GM19239 (cell line): ENCODE results near the gene FANCM.

ENCODE experiments used
- DNase-seq: peaks from one replicate; pipeline ENCODE4 v3.0.0; 2011; ENCODE audit warnings: low spot score; ENCODE audit not compliant: insufficient read length
- FAIRE-seq: peaks from 2 replicates; lab custom pipeline; 2011; peaks lifted over from hg19 to GRCh38; lab: Jason Lieb, UNC

The FANCM gene

GRCh38 chr14:45135659-45136395, at the start of gene FANCM:
FANCM (plus strand) TSS chr14:45135930; CDS start chr14:45136032, 102 bp downstream.
- DNase-seq = peak; percentile 47
- FAIRE-seq = peak; percentile 98

- FAIRE-seq (no peak), DNase-seq (no peak)
Measured at GRCh38 chr14:45089813-45090212, 45.9 kb upstream of the FANCM start.

GRCh38 chr14:45091710-45092109, 44.0 kb upstream of the FANCM start:
- DNase-seq (no peak), FAIRE-seq (no peak)

- DNase-seq (no peak), FAIRE-seq (no peak)
Measured at GRCh38 chr14:45094275-45094674, 41.5 kb upstream of the FANCM start.

- DNase-seq = no peak
- FAIRE-seq = peak; percentile 42
Measured at GRCh38 chr14:45095143-45095542, 40.6 kb upstream of the FANCM start.

GRCh38 chr14:45096218-45096617, 39.5 kb upstream of the FANCM start:
- FAIRE-seq = no peak
- no peak for DNase-seq

- DNase-seq = no peak
- no peak for FAIRE-seq
Measured at GRCh38 chr14:45103806-45104205, 31.9 kb upstream of the FANCM start.

- DNase-seq = no peak
- FAIRE-seq = no peak
Measured at GRCh38 chr14:45104561-45104960, 31.2 kb upstream of the FANCM start.

GRCh38 chr14:45112896-45113781, 22.6 kb upstream of the FANCM start:
- FAIRE-seq = no peak

GRCh38 chr14:45114327-45114726, 21.4 kb upstream of the FANCM start:
- DNase-seq (no peak), FAIRE-seq (no peak)

More at GRCh38 chr14:45112896-45113781, 22.6 kb upstream of the FANCM start:
- no peak for DNase-seq

- FAIRE-seq = no peak
Measured at GRCh38 chr14:45118594-45118993, 17.1 kb upstream of the FANCM start.

GRCh38 chr14:45120096-45120495, 15.6 kb upstream of the FANCM start:
- DNase-seq (no peak), FAIRE-seq (no peak)

More at GRCh38 chr14:45118594-45118993, 17.1 kb upstream of the FANCM start:
- DNase-seq = no peak

- DNase-seq (no peak), FAIRE-seq (no peak)
Measured at GRCh38 chr14:45123271-45123670, 12.5 kb upstream of the FANCM start.

GRCh38 chr14:45125754-45126153, 10.0 kb upstream of the FANCM start:
- FAIRE-seq = no peak

GRCh38 chr14:45128963-45129629, 6.6 kb upstream of the FANCM start:
- FAIRE-seq = peak; percentile 39

More at GRCh38 chr14:45125754-45126153, 10.0 kb upstream of the FANCM start:
- no peak for DNase-seq

GRCh38 chr14:45133683-45134050, 2.1 kb upstream of the FANCM start:
- DNase-seq (no peak), FAIRE-seq (no peak)

More at GRCh38 chr14:45128963-45129629, 6.6 kb upstream of the FANCM start:
- no peak for DNase-seq

GRCh38 chr14:45134051-45134958, 1.4 kb upstream of the FANCM start, which contains the start of gene FKBP3:
FKBP3 (minus strand) TSS chr14:45134481; CDS start chr14:45134456, 25 bp downstream.
- peak; percentile 87 for DNase-seq
- FAIRE-seq = peak; percentile 95

- DNase-seq = no peak
- peak; percentile 23 for FAIRE-seq
Measured at GRCh38 chr14:45135156-45135555, 574 bp upstream of the FANCM start.

GRCh38 chr14:45136399-45136798, 669 bp downstream of the FANCM start:
- DNase-seq (no peak), FAIRE-seq (no peak)
